A172 (cell line): ENCODE measurements around the gene PTPRD. TPM values are rescaled to one million over a fixed set of nuclear protein-coding genes. Genes with fewer than 3 reads are reported as not detected.
"Not testable (repeated sequence)": the region's sequence is repeated elsewhere in the genome, so short reads cannot be mapped to it uniquely, and the experiment has no call there.

Experiments used
- DNase-seq: peaks from one replicate; pipeline ENCODE4 v3.0.0-alpha.2; 2015; ENCODE audit warnings: low spot score
- total RNA-seq: library from RNA; depleted of rRNA; stranded (reverse); fragments of >200 nt; shearing (Covaris generic); gene quantifications from 2 replicates; pipeline ENCODE4 v1.2.3, GENCODE V29; 2014

The PTPRD gene
- total RNA-seq, 1 experiment from 2014 or later, result 0.71 TPM

DNA sequence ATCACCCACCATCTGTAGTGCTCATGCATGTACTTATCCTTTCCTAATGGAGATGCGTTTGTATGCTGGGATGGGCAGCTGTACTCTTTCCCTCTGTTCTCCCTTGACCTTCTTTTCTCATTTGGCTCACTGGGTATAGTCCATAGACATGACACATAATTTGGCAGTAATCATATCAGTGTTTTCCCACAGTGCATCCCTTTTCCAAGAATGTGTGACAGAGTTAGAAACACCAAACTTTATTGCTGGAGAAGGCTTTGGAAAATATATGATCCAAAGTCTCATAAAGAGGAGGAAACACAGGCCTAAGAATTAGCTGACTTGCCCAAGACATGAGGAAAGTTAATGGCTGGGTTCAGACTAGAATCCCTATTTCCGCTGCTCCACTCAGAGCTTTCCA, 1579.8 kb downstream of the PTPRD start:
- no peak for DNase-seq

DNA sequence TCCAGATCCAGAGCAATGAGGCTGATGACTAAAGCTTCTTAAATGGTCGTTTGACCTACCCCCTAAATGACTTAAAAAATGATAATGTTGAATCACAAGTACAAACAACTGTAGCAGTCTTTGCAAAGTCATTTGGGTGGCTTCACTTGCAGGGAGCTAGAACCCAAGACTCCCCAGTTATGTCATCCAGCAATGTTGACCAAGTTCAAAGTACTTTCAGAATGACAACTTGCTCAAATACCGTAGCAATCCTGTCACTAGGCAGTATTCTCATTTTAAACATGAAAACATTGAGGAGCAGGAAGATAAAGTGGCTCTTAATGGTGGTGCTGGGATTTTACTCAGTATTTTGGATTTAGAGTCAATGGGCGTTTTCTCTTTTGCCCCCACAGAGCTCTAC, 1596.2 kb downstream of the PTPRD start:
- DNase-seq, result no peak

DNA sequence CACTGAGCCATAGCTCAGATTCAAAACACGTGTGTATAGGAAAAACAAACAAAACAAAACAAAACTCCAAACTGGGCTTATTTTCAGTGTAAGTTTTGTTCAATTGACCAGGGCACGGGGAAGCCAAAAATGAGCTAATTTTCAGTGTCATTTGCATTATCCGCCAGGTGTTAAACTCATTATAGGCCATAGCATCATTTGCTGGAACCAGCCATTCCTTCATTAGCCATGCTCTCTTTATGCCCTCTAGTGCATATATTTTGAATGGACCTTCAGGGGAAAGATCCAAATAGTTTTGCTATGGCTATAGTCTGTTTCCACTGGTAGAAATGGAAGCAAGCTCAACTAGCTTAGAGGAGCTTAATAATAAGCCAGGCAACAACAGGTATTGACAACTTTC, 1608.0 kb downstream of the PTPRD start:
- DNase-seq, result no peak

DNA sequence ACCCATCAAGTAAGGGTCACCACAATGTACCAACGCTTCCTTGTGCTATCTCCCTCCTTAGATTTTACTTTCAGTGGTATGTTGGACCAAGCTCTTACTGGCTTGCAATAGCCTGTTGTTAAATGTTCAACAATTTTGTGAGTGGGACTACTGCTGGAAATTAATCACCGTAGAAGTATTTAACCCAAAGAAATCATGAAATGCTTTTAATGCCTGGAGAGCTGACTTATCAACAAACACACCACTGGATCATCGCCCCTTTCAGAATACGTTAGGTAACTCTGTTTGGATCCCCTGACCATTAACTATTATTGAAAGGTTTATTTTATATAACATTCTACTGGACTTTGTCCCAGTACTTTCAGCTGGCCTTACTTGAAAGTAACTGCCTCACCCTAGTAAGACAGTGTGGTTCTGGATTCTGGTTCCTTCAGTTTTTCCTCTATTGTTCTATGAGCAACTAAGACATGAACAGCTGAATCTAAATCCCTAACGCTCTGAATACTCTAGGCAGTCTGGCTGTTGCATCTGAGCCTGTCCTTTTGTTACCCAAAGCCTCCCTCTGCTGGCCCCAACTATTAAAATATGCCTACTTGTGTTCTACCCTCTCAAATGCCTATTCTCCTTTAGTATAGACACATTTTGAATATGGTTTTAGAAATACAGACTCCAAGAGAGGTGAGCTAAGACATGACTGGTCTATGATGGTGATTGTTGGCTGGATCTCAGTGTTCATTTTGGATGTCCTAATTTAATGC, 1609.8 kb downstream of the PTPRD start:
- DNase-seq, result no peak

DNA sequence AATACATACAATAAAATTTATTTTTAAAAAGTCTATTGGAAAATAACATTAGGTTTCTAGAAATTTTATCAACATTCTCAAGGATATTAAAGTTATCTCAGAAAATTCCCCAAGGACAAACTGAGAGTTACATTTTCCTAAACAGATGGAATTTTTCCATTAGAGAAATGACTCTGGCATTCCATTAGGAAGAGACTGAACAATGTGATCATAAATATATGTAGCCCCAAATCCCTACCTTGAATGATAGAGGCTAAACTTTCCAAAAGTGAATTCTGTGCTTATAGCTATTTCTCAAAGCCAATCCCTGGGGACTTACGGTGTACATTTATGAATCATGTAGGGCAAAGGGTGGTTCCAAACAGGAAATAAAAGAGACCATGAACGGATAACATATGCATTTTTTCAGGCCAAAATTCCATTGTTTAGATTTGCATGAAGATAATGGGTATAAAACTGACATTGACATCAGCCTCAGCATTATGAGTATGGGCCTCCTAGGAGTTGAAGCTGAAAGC, 1632.2 kb downstream of the PTPRD start:
- no peak for DNase-seq

DNA sequence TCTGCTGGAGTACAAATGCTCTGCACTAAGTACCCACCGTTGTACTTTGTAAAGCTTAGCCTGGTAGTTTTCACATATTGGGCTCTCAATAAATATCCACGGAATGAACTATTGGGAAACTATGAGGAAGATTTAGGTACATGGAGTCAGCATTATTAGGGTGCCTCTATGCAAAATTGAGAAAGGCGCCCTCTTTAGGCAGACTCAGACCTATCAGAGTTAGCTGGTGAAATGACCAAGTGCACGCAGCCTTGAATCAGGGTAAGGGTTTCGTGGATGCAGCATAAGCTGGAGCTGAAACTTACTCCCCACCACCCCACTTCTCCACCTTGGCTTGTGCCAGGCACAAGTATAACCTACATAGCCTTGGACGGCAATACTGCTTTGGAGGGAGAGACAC, 1634.5 kb downstream of the PTPRD start:
- no peak for DNase-seq

DNA sequence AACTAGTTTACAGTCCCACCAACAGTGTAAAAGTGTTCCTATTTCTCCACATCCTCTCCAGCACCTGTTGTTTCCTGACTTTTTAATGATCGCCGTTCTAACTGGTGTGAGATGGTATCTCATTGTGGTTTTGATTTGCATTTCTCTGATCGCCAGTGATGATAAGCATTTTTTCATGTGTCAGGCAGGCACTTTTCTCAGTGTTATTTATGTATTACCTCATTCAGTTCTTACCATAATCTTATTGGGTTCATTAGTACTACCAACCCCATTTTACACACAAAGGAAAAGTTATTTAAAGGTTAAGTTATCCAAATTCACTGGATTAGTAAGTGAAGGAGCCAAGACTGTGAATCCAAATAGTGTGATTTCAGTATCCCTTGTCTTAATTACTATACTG, 1644.5 kb downstream of the PTPRD start:
- not testable (repeated sequence) for DNase-seq

DNA sequence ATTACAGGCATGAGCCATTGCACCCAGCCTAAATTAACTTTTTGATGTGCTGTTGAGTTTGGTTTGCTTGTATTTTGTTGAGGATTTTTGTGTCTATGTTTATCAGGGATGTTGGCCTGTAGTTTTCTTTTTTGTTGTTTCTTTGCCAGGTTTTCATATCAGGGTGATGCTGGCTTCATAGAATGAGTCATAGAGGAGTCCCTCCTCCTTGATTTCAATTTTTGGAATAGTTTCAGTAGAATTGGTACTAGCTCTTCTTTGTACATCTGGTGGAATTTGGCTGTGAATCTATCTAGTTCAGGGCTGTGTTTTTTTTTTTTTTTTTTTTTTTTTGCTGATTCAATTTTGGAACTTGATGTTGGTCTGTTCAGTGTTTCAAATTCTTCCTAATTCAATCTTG, 1648.9 kb downstream of the PTPRD start:
- DNase-seq, result peak; percentile 6

DNA sequence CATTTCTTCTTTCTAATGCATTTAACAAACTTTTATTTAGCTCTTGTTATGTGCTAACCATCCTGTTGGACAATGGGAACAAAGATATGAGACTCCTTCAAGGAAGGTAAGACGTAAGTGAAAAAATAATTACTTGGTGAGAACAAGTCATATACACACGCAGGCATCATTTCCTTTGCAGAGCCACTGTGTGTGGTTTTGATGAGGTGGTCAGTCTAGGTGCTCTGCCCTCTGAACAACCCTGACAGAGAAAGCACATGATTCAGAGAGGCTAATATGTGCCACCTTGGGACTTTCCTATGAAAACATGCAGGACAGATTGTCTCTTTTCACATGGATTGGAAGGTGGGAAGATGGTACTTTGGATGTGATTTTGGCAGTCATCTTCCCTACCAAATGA, 1650.7 kb downstream of the PTPRD start:
- DNase-seq, result no peak

DNA sequence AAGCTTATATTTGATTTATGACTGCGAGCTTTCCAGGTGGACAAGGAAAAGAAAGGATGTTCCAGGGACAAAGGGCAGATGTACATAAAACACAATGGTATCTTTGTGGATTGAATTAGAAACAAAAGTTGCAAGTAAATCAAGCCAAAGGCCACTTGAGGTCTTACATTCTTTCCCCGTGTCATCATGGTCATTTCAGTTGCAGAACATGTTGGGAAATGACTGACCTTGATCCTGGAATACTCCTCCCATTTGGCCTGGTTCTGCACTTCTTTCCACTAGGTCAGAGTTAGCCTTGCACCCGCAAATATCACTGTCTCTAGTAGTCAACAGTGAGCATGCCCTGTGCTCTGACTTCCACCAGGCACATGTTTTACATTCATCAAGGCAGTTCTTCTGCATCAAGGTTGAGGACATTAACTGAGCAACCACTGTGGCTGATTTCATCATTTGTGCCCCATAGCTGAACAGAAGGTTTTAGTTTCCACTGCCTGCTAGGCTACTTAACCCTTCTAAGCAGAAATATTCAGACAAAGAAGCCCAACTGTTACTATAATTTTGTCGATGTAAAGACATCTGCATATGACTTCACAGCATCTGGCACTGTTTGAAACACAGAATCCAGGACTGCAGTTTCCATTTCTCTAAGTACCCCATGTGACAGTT, 1651.5 kb downstream of the PTPRD start:
- no peak for DNase-seq

DNA sequence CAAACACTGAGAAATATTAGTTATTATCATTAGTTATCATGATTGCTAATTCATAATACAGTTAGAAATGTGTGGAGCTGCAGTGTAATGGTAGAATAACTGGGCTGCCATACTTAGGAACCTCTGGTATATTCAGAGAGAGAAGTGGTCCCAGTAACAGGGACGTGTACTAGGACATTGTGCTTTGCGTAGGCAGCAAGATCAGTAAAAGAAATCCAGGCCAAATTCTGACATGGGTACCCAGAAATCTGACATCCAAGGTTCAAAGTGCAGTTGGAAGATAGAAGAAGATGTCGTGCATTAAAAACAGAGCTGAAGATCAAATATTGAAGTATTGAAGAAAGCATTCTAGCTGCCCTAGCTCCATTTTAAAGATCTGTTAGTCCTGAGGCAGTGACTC, 1652.5 kb downstream of the PTPRD start:
- DNase-seq, result no peak

DNA sequence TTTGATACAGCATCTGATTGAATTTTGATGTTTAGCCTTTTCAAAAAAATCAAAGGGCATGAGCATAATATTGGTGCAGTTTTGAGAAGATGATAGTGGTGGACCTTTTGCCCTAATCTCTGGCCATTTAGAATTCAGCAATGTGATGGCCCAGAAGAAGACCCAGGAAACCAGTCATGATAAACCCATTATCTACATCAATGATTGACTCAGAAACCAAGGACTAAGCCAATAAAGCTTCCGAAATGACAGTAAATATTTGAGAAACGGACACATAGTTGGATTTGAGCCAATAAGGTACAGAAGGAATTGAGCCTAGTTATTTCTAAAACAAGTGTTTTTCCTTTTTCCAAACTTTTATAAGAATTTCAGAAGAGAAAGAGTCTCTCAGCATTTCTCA, 1654.4 kb downstream of the PTPRD start:
- DNase-seq, result no peak

DNA sequence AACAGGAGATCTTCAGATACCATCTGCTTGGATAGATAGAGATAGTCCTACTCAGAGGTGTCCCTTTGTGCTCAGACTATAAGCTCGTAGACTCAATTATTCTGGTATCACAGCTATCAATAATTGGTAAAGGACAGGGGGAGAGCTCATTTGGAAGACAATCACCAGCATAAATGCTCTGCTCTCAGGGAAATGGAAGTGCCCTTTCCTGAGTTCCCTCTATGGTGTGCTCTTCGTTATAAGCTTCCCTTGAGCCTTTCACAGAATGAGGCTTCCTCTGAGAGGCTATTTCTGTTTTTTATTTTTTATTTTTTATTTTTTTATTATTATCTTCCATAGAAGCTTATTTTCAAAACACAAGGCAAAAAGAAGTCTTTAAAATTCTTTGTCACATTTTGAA, 1657.5 kb downstream of the PTPRD start:
- no peak for DNase-seq

DNA sequence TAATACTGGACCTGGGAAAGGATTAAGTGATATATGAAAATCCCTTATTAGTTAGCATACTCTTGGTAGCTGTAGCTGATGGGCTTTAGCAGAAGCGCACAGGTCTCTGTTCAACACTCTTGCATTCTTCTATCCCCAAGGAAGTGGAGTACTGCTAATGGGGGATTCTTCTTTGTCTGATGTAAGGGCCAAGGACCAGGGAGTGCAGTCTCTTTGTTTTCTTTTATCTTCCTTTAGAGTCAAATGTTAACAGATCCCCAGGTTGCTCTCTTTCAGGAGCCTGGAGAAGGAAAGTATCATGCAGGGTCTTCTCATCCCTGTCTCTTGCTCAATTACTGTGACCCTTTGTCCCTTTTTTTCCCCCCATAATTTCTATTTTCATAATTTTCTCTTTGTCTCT, 1666.3 kb downstream of the PTPRD start:
- DNase-seq, result no peak

DNA sequence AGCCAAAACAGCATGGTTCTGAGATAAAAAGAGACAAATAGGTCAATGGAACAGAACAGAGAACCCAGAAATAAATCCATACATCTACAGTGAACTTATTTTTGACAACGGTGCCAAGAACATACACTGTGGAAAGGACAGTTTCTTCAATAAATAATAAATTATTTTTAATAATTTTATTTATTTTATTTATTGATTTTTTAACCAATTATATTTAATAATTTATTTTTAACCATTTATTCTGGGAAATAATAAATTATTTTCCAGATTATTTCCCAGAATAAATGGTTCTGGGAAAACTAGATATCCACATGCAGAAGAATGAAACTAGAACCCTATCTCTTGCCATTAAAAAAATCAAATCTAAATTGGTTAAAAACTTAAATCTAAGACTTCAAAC, 1669.4 kb downstream of the PTPRD start:
- no peak for DNase-seq

DNA sequence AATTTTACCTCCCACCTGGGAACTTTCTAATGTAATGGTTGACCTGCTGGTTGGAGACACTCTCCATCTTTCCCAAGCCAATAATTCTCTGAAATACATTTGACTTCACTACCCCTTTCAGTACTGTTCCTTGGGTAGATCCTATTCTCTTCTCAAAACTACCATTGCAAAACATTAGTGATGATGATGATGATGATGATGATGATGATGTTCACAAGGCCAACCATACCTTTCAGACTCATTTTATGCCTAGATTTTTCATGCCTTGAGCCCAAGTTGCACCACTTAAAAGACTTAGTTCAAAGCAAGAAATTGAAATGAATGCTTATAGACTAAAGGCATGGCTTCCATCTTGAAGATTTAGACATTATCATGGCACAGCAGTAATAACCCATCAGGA, 1672.2 kb downstream of the PTPRD start:
- no peak for DNase-seq

DNA sequence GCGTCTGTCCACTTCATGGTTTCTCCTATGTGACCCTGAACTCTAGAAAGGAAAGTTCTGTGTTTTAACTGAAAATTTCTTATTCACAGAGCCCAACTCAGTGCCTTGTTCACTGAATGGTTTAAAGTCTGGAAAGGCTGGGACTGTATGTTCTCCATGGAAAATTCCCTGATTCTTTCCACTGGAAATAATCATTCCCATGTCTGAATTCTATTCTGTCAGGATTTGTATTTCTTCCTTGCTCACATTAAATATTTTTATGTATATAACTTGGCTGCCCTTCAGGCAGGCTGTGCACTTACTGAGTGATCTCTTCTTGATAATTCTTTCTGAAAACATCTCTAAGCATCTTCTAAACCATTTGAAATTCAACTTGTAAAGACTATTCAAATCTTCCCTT, 1686.3 kb downstream of the PTPRD start:
- no peak for DNase-seq

DNA sequence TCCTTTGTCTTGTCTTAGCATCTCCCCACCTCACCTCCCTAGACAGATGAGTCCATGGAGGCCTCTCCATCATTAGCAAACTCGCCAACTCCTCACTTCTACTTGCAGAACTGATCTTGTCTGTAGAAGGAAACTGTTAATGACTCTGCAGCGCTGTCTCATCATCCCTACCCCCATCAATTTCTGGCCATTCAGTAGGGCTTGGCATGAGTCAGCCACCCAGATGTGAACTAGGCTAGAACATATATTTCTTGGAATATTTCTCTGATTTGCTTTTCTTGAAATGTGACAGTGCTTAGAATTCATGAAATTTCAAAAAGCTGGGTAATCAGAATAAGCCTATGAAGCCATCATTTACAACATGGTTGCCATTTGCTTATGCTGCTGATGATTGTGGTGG, 1688.2 kb downstream of the PTPRD start:
- DNase-seq, result peak; percentile 34

DNA sequence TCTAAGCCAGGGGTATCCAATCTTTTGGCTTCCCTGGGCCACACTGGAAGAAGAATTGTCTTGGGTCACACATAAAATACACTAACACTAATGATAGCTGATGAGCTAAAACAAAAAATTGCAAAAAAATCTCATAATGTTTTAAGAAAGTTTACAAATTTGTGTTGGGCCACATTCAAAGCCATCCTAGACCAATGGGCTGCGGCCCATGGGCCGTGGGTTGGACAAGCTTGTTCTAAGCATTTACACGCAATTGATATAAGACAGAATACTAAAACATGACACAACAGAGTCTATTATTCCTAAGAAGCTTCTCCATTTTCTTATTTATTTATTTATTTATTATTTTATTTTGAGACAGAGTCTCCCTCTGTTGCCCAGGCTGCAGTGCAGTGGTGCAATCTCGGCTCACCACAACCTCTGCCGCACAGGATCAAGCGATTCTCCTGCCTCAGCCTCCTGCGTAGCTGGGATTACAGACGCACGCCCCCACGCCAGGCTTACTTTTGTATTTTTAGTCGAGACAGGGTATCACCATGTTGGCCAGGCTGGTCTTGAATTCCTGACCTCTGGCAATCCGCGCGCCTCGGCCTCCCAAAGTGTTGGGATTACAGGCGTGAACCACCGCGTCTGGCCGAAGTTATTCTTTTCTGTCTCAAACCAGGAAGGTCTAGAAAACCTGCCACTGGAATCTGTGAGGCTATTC, 1692.2 kb downstream of the PTPRD start:
- DNase-seq, result not testable (repeated sequence)

DNA sequence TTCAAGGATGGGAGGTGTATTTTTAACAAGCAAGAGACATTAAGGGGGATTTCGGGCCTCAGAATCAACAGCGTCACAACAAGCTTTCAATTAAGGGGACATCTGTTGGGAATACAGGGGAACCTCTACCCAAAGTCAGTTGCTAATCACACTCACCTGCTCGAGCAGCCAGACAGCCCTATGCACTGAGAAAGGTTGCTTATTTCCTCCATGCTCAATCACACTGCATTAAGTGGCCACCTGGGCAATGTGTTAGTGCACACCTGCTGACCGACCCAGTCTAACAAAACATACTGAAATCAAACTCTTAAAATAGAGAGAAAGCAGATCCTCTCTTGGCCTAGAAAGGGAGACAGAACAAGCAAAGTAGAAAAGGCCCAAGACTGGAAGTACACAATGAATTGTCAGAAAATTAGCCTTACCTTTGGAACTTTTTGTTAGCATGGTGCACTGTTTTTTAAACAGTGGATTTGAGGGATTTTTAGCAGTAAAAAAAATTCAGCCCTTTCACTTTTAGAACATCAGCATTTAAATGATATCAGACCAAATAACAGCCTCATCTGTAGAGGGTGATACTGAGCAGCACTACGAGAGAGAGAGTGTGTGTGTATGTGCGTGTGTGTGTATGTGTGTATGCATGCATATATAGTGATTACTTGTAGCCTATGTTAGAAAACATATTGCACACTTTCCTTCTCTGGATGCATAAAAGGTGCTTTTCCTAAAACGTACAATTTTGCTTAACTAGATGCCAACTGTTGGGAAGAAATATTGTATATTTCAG, 1694.7 kb downstream of the PTPRD start:
- DNase-seq, result no peak

DNA sequence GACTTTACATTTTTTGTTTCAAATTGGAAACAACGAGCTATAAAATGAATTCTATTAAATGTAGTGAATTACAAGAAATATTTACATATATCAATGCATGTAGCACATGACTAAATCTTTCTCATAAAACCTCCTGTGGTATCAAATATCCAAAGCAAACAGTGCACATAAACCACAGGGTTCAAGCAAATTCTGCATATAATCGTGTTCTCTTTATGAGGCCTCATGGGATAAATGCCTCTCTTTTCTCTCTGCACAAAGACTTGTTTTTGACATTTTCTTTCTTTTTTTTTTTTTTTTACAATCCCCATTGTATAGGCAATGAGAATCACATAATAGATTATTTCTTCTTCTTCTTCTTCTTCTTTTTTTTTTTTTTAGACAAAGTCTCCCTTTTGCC, 1696.0 kb downstream of the PTPRD start:
- DNase-seq, result no peak

DNA sequence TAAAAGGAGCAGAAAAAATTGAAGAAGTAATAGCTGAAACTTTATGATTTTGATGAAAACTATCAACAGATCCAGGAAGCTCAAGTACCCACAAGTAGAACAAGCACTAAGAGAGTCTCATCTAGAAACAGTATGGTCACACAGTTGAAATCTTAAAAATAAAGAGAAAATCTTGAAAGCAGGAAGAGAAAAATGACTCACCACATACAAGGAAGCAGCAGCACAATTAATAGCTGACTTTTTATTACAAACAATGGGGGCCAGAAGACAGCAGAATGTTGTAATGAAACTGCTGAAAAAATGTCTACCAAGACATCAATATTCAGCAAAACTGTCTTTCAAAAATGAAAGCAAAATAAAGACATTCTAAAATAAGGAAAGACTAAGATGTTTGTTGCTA, 1704.9 kb downstream of the PTPRD start:
- no peak for DNase-seq
